NT2/D1 (cell line): ENCODE results near the gene PRR36.

Experiments
- SUZ12 ChIP-seq: IDR thresholded peaks from 2 replicates; pipeline ENCODE4 v1.6.1; 2011; ENCODE audit not compliant: insufficient read length, insufficient read depth; ENCODE audit errors: extremely low read depth
- YY1 ChIP-seq: IDR thresholded peaks from 2 replicates; pipeline ENCODE4 v1.6.1; 2011; ENCODE audit not compliant: insufficient read length, insufficient read depth
- ZNF274 ChIP-seq: IDR thresholded peaks from 2 replicates; pipeline ENCODE4 v1.6.1; 2011; ENCODE audit warnings: mild to moderate bottlenecking, low read depth, low read length

DNA sequence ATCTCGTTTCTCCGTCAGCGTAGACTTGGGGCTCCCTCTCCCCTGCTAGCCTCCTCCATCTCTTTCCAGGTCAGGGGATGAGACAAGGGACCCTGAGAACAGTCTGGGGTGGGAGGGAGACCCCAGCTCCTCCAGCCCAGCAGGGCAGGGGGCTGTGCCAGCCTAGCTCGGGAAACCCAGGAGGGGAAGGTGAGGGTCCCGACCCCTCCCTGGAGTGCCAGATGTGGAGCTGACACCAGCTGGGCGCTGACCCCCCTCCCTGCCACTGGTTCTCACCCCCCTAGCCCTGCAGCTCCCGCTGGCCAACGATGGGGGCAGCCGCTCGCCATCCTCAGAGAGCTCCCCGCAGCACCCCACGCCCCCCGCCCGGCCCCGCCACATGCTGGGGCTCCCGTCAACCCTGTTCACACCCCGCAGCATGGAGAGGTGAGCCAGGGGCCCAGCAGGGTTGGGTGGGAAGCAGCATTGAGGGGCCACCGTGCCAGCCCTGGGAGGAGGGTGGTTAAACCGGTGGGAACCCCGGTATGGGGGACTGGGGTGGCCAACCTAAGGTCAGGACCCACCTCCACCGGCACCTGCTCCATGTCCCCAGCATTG is 35.4 kb upstream of the PRR36 start:
- TF ChIP-seq YY1, result no peak
- no peak for TF ChIP-seq SUZ12
- TF ChIP-seq ZNF274, result no peak
